ENCODE results near the gene GDA.

Gene GDA

DNA sequence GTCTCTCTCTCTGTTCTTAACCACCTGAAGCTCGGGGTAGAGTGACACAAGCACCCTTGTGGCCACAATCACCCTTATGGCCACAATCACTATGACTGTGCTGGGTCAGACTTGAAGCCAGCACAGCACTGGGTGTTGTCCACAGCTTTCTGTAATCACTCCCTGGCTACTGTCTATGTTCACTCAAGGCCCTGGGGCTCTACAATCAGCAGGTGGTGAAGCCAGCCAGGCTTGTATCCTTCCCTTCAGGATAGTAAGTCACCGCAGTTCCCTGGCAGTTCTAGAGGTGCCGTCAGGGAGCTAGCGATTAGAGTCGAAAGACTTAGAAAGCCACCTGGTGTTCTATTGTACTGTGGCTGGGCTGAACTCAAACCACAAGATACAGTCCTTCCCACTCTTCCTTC is 44.2 kb downstream of the GDA start:
- DNase-seq, result no peak
- no peaks in the 10 kb centered on the region for H3K36me3 ChIP-seq
- H3K4me1 ChIP-seq, result no peaks in the 10 kb centered on the region
- no peaks in the 10 kb centered on the region for H3K9me3 ChIP-seq
- H3K4me3 ChIP-seq (ENCODE audit: low read depth, low read length), result no peak overlapping the region
- no peaks in the 10 kb centered on the region for H3K27me3 ChIP-seq
- TF ChIP-seq, protein P1, sequence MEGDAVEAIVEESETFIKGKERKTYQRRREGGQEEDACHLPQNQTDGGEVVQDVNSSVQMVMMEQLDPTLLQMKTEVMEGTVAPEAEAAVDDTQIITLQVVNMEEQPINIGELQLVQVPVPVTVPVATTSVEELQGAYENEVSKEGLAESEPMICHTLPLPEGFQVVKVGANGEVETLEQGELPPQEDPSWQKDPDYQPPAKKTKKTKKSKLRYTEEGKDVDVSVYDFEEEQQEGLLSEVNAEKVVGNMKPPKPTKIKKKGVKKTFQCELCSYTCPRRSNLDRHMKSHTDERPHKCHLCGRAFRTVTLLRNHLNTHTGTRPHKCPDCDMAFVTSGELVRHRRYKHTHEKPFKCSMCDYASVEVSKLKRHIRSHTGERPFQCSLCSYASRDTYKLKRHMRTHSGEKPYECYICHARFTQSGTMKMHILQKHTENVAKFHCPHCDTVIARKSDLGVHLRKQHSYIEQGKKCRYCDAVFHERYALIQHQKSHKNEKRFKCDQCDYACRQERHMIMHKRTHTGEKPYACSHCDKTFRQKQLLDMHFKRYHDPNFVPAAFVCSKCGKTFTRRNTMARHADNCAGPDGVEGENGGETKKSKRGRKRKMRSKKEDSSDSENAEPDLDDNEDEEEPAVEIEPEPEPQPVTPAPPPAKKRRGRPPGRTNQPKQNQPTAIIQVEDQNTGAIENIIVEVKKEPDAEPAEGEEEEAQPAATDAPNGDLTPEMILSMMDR (IDR thresholded peaks at IDR 0.05; ENCODE audit: low read depth, low read length), result no peak

DNA sequence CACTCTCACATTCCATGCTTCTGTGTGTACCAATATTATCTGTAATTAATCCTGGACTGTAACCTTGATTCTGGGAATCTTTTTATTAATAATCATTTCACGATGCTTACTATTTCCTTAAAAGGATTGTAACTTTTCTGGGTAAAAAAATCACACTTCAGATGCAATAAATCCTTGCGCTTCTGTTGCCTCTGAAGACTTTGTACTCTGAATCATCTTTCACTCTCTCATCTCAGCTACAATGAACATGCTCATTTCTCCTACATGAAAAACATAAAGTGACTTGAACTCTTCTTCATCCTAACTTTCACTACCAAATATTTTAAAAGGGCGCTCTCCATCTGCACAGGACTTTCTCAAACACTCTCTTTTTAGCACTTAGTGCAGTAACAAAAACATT is 50.0 kb downstream of the GDA start:
- TF ChIP-seq, protein P1 (IDR thresholded peaks at IDR 0.05; ENCODE audit: low read depth, low read length), result no peak
- no peak for DNase-seq

DNA sequence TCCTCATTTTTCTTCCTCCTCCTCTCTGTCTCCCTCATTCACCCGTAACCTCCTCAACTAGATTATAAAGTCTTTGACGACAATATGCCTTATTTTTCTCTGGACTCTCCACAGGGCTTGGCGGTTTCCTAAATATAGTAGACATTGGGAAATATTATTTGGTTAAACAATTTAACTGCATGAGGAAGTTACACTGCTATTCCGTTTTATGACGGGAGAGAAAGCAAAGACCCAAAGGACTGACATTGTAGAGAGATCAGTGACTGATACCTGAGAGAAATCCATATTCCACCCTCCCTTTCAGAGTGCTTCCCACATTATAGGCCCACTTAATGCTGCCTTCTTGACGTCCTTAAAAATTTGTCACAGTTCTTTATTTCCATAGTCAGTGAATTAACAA is 51.2 kb downstream of the GDA start:
- Histone ChIP-seq H3K27me3 (no peaks in the 10 kb centered on the region), H3K4me1 (no peaks in the 10 kb centered on the region), H3K36me3 (no peaks in the 10 kb centered on the region), H3K4me3 (ENCODE audit: low read depth, low read length) (no peak overlapping the region), H3K9me3 (no peaks in the 10 kb centered on the region)
- TF ChIP-seq, protein P1 (IDR thresholded peaks at IDR 0.05; ENCODE audit: low read depth, low read length), result no peak
- DNase-seq, result no peak

More for the DNA sequence above, 50.0 kb downstream of the GDA start:
- Histone ChIP-seq H3K9me3 (no peaks in the 10 kb centered on the region), H3K4me3 (ENCODE audit: low read depth, low read length) (no peak overlapping the region), H3K36me3 (no peaks in the 10 kb centered on the region), H3K27me3 (no peaks in the 10 kb centered on the region), H3K4me1 (no peaks in the 10 kb centered on the region)

DNA sequence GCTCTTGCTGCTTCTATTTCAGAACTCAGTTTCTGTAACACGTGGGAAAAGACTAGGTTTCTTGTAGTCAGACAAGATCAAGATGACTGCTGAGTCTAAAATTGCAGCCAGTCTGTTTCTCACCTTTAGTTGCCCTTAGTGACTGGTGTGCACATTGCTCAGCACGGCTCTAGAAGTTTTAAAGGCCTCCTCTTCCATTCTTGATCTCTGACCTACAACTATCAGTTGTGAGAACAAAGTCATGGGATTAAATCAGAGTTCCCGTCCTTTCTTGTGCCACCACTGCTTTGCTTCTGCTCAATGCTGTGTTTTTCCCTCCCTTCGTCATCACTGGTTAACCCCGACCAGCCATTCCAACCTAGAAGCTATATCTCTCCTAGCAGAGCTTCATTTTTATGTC is 52.8 kb downstream of the GDA start:
- Histone ChIP-seq H3K4me1 (no peaks in the 10 kb centered on the region), H3K9me3 (no peaks in the 10 kb centered on the region), H3K27me3 (no peaks in the 10 kb centered on the region), H3K4me3 (ENCODE audit: low read depth, low read length) (no peak overlapping the region), H3K36me3 (no peaks in the 10 kb centered on the region)
- TF ChIP-seq, protein P1 (IDR thresholded peaks at IDR 0.05; ENCODE audit: low read depth, low read length), result no peak
- no peak for DNase-seq

DNA sequence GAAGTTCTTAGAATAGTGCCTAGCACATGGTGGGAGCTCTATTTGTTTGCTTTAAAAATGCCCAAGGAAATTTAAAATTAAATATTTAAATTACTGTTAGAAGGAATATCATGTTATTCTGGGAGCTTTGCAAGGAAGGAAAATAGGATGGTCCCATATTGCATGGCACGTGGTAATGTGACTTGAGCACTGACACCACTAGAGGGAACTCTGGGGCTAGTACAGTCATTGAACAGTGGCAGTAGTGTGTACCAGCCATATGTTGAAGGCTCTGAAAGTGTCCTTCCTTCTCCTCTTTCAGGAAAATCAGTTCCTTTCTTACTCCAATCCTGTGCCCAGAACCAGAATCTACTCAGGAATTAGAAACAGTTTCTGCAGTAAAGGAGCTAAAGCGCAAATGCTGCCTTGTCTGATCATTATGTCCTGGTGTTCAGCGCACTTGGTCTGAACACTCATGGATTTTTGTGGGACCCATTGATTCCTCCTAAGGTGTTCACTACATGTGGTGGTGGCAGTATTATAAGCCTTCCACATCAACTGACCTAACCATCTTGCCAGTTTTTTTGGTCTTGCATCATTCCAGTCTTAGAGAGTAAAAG is 54.1 kb downstream of the GDA start:
- TF ChIP-seq, protein P1 (IDR thresholded peaks at IDR 0.05; ENCODE audit: low read depth, low read length), result peak; percentile 68
- Histone ChIP-seq H3K4me3 (ENCODE audit: low read depth, low read length) (no peak overlapping the region), H3K27me3 (no peaks in the 10 kb centered on the region), H3K9me3 (no peaks in the 10 kb centered on the region), H3K36me3 (no peaks in the 10 kb centered on the region), H3K4me1 (no peaks in the 10 kb centered on the region)
- DNase-seq, result peak; percentile 27

DNA sequence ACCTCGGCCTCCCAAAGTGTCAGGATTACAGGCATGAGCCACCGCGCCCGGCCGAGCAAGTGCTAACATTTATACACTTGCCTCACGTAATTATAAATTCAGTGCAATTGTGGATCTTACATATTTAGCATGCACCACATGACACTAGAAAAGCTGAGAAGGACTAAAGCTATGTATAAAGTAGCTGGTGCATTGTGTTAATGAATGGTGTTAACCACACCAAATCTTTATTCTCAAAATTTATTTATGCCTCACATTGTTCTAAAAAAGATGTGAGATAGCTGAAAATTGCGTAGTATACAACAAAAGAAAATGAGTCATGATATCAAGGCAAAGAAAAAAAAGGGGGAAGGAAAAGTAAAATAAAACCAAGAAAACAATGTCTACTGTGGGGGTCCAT is 54.8 kb downstream of the GDA start:
- Histone ChIP-seq H3K27me3 (no peaks in the 10 kb centered on the region), H3K36me3 (no peaks in the 10 kb centered on the region), H3K9me3 (no peaks in the 10 kb centered on the region), H3K4me1 (no peaks in the 10 kb centered on the region), H3K4me3 (ENCODE audit: low read depth, low read length) (no peak overlapping the region)
- DNase-seq, result no peak
- TF ChIP-seq, protein P1 (IDR thresholded peaks at IDR 0.05; ENCODE audit: low read depth, low read length), result no peak
